ENCODE data around the gene CENPA.
A peak's percentile ranks its signal among the peaks of the same experiment; 100 is the strongest.
"Not testable (repeated sequence)": the region's sequence is repeated elsewhere in the genome, so short reads cannot be mapped to it uniquely, and the experiment has no call there.

Gene CENPA

DNA sequence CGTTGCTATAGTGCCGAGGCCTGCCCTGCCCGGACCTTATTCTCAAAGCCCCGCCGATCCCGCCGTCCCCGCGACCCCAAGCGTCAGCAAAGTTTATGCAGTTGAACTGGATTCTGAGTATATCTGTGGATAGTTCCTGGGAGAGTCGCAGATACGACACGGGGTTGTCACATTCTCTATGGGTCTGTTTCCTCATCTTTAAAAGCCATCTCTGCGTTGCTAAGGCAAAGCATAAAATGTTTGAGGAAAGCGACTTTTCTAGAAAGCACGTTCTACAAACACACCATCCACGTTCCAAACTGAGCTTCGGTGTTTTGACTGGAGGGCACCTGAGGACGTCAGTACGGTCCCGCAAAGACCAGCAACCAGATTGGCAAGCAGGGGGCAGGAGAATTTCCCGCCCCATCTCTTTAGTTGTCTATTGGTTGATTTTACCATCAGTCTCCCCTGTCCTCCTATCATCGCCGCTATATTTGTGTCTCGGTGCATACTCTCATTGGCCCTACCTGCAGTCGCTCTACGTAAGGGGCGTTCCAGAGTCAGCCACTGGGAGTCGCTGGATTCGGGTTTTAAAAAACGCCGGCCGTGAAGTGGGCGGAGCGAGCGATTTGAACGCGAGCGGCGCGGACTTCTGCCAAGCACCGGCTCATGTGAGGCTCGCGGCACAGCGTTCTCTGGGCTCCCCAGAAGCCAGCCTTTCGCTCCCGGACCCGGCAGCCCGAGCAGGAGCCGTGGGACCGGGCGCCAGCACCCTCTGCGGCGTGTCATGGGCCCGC lies at the start of gene CENPA:
CENPA (plus strand) TSS at position 626 of the 776 bp plus-strand sequence; CDS start at position 767, 141 bp downstream.
- DNase-seq (ENCODE audit: low read depth) = peak; percentile 100

DNA sequence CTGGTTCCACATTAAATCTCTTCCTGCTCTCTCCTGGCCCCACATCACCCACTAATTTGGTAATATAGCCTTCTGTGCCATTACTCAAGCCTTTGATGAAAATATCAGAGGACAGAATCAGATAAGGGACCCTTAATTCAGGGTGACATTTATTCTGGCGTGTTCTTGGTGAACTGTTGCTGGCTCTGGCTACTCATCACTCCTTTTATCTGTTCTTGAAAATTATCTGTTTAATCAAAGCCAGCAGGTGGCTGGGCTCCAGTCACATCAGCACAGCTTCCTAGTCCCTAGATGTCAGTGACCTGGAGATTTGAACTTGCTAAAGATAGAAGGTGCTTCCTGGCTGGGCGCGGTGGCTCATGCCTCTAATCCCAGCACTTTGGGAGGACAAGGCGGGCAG lies 48.6 kb upstream of the CENPA start:
- DNase-seq (ENCODE audit: low read depth) = no peak

GRCh38 chr2:26738481-26738880 lies 47.4 kb upstream of the CENPA start:
- DNase-seq (ENCODE audit: low read depth) = no peak

GRCh38 chr2:26739514-26739913 lies 46.3 kb upstream of the CENPA start:
- DNase-seq (ENCODE audit: low read depth) = no peak

GRCh38 chr2:26740346-26740745 lies 45.5 kb upstream of the CENPA start:
- DNase-seq (ENCODE audit: low read depth) = no peak

DNA sequence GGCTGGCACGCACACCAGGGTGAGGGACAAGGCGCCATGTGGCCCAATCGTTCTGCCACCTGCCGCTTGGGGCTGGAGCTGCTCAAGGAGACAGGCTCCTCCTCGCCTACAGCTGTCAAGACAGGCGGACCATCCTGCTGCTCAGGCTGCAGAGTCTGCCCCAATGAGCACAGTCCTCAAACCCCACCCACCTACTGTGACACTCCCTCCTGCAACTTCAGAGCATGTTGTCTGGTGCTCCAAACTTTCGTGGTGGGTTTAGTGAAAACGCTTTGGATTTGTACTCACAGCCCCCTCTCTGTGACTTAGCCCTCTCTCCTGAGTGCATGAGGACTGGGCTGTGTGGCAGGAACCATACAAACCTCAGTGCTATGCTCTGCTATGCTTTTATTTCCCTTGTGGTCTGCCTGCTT lies 45.0 kb upstream of the CENPA start:
- no peak for DNase-seq (ENCODE audit: low read depth)

DNA sequence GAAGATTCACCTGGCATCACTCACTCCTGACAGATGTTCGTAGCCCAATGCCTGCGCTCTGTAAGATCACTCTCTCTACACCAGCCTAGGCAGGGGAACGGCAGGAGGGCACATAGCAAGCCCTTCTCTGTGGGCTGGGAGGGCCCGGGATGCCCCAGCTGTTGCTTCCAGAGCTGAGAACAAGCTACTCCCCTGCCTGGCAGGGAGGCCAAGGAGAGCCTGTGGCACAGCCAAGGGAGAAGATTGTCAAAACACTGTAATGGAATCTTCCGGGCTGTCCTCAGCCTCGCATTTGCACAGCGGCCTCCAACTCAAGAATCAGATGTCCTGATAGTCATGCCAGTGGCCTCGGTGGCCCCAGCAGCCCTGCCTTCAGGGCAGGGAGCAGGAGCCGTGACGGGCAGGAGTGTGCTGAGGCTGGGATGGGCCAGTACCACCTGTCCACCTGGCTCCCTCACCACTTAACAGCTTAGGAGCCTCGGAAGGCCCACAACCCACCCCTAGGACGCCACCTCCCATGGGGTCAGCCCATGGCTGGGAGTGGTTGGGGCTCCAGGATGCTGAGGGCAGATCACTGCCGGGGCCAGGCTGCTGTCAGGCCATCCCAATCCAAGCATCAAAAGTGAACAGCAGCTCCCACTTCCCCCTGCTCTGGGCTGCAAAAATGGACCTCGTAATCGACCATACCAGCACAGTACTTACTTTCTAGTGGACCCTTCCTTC lies 43.6 kb upstream of the CENPA start:
- no peak for DNase-seq (ENCODE audit: low read depth)

DNA sequence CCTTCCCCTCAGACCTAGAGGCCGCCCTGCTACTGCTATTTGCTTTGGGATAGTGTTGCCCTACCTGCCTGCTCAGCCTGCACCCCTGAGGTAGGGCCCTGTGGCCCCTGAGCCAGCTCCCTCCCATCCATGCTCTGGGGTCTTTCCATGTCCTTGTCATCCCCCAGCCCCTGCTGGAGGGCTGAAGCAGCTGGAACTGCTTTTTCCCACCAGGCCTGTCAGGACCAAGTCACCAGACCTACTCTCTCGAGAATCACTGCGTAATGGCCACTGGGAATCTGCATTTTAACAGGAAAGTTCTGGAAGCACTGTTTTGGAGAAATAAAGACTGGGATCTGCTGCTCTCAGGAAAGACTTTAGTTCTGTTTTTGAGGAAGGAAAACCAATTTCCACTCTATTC lies 42.0 kb upstream of the CENPA start:
- no peak for DNase-seq (ENCODE audit: low read depth)

GRCh38 chr2:26744953-26745352 lies 40.9 kb upstream of the CENPA start:
- no peak for DNase-seq (ENCODE audit: low read depth)

DNA sequence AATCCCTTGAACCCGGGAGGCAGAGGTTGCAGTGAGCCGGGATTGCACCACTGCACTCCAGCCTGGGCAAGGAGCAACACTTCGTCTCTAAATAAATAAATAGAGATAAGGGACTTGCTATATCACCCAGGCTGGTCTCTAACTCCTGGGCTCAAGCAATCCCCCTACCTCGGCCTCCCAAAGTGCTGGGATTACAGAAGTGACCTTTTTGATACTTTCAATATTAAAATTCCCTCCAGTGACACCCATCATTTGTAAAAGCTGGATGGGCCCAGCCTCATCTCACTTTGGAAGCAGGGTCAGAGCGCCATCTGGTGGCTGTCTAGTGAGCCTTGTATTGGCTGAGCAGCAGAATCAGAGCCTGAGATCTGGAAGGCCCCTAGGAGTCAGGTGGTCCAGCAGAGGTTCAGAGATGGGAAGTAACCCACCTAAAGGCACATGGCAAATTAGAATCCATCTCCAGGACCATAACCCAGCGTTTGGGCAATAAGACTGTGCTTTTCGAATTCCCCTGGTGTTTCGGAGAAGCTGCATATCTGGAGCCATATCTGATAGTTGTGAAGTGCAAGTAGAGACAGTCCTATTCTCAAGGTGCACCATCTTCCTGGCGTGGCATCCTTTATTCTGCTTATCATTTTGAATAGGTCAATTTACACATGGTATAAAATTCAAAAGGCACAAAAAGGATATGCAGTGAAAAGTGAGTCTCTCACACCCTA lies 40.1 kb upstream of the CENPA start:
- DNase-seq (ENCODE audit: low read depth) = peak; percentile 53

DNA sequence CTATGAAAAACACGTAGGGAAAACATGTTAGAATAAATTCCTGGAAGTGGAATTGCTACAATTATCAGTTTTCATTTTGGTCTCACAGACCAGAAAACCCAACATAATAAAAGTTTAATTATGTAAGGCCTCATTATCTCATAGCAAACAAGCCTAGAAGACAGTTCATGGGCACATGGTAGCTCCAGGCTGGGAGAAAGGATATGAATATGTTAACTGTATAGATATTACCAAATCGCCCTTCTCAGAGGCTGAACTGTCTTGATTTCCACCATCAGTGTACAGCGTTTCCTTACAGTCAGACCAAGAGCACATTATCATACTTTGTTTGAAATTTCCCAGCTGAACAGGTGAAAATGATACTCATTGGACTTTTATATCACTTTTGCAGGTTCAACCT lies 38.9 kb upstream of the CENPA start:
- DNase-seq (ENCODE audit: low read depth) = no peak

- not testable (repeated sequence) for DNase-seq (ENCODE audit: low read depth)
Observed at GRCh38 chr2:26749787-26750420, 36.0 kb upstream of the CENPA start.

GRCh38 chr2:26750467-26750866 lies 35.4 kb upstream of the CENPA start:
- not testable (repeated sequence) for DNase-seq (ENCODE audit: low read depth)

DNA sequence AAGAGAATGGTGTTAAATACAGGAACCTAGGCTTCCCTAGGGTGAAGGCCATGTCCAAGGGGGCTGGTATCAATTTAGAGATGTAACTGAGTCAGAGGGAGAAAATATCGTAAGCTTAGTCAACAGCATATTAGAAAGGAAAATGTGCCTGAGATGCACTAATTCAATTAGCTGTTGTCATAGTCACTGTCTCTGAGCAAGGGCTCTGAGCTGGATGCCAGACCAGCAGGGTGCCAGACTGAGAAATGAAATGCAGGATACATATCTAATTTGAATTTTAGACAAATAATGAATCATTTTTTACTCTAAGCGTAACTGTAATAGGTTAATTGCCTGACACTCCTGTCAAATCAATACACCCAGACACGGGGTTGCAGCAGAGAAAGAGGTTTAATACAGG lies 33.2 kb upstream of the CENPA start:
- DNase-seq (ENCODE audit: low read depth) = no peak

DNA sequence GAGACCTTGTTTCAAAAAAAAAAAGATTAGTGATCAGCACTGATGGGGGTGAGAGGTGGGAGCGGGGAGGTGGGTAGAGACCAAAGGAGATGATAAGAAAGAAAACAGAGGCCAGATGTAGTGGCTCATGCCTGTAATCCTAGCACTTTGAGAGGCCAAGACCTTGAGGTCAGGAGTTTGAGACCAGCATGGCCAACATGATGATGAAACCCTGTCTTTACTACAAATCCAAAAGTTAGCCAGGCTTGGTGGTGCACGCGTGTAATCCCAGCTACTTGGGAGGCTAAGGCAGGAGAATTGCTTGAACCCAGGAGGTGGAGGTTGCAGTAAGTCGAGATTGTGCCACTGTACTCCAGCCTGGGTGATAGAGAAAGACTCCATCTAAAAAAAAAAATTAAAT lies 31.3 kb upstream of the CENPA start:
- DNase-seq (ENCODE audit: low read depth) = no peak

GRCh38 chr2:26754972-26755670 lies 30.7 kb upstream of the CENPA start:
- DNase-seq (ENCODE audit: low read depth) = no peak

DNA sequence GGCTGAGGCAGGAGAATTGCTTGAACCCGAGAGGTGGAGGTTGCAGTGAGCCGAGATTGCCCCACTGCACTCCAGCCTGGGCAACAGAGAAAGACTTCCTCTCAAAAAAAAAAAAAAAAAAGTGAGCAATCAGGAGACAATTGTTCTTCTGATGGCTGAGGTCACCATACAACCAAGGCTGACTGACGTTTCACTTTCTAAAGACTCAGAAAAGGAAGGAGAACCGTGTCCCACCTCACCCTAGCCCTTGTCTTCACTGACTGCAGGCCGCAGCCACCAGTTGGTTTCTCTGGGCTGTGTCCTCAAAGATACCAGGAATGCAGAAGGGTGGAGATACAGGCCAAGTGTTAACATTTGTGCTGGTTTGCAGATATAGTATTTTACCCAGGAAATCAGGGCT lies 29.5 kb upstream of the CENPA start:
- no peak for DNase-seq (ENCODE audit: low read depth)

GRCh38 chr2:26757873-26758789 lies 27.7 kb upstream of the CENPA start:
- DNase-seq (ENCODE audit: low read depth) = peak; percentile 92

DNA sequence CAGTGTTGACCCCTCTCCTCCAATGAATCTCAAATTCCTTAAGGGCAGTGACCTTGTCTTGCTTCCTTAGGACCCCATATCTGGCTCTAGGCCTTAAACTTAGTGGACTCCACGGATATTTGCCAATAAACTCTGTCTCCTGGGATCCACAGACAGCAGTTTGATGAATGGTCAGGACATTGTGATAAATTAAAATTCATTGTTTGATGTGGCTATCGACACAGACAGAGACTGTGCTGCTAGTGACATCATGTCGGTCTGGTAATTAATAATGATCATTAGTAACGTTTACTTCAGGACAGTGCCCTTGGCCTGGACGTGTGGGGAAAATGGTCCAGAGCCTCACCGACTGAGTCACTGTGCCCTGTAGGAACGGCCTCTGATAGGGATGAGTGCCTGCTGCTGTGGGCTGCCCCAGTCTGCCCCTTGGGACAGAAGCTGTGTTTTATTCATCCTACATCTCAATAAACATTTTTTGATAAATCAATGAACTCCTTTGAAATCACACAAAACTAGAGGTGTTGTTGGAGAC lies 27.0 kb upstream of the CENPA start:
- no peak for DNase-seq (ENCODE audit: low read depth)

DNA sequence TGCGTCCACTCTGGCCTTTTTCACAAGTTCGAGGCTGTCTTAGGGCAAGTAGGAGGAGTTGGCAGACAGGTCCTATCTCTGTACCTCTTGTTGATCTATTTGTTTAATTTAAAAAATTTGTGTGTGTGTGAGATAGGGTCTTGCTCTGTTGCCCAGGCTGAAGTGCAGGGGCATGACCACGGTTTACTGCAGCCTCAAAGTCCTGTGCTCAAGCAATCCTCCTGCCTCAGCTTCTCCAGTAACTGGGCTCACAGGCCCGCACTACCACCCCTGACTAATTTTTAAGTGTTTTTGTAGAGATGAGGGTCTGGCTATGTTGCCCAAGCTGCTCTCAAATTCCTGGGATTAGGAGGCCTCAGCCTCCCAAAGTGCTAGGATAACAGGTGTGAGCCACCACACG lies 26.0 kb upstream of the CENPA start:
- DNase-seq (ENCODE audit: low read depth) = no peak
